Measurements from ENCODE around the gene COL4A3.

COL4A3 gene

GRCh38 chr2:227257820-227258219 lies 93.4 kb downstream of the COL4A3 start:
- Histone ChIP-seq H3K4me3 (ENCODE audit: low read depth, low read length) (no peak overlapping the region), H3K9me3 (no peaks in the 10 kb centered on the region), H3K4me1 (no peaks in the 10 kb centered on the region), H3K36me3 (no peaks in the 10 kb centered on the region), H3K27me3 (0 out of 2 replicates have a peak, but pooled peaks cover 3% of the 10 kb centered on the region)
- TF ChIP-seq CTCF (IDR thresholded peaks at IDR 0.05; ENCODE audit: low read depth, low read length), result no peak
- DNase-seq, result no peak

DNA sequence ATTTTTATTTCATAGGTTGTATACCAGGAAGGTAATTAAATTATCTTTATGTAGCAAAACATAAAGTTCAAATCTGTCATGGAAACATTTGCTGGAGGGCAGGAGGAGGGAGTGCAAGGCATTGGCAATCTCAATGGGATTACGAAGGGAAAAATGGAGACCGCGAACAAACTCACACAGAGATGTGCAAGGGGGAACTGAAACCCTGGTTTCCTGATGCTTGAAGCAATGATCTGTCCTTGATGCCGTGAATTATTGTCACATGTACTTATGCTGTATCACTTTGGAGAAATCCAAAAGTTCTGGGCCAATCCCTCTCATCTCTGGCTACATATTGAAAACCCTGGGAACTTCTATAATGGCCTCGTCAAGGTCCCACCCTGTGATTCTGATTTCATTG lies 95.6 kb downstream of the COL4A3 start:
- Histone ChIP-seq H3K9me3 (no peaks in the 10 kb centered on the region), H3K27me3 (no peaks in the 10 kb centered on the region), H3K4me3 (ENCODE audit: low read depth, low read length) (no peak overlapping the region), H3K4me1 (no peaks in the 10 kb centered on the region), H3K36me3 (no peaks in the 10 kb centered on the region)
- no peak for TF ChIP-seq CTCF (IDR thresholded peaks at IDR 0.05; ENCODE audit: low read depth, low read length)
- DNase-seq, result no peak

- no peaks in the 10 kb centered on the region for H3K9me3 ChIP-seq
- no peaks in the 10 kb centered on the region for H3K4me1 ChIP-seq
- no peak overlapping the region for H3K4me3 ChIP-seq (ENCODE audit: low read depth, low read length)
- TF ChIP-seq CTCF (IDR thresholded peaks at IDR 0.05; ENCODE audit: low read depth, low read length), result no peak
- H3K36me3 ChIP-seq, result no peaks in the 10 kb centered on the region
- H3K27me3 ChIP-seq, result no peaks in the 10 kb centered on the region
- no peak for DNase-seq
Observed at GRCh38 chr2:227267410-227268115, 103.1 kb downstream of the COL4A3 start.

GRCh38 chr2:227280895-227281294 lies 116.5 kb downstream of the COL4A3 start:
- no peaks in the 10 kb centered on the region for H3K9me3 ChIP-seq
- no peak overlapping the region for H3K4me3 ChIP-seq (ENCODE audit: low read depth, low read length)
- no peaks in the 10 kb centered on the region for H3K4me1 ChIP-seq
- no peaks in the 10 kb centered on the region; the same call in 1 of the 2 replicates for H3K27me3 ChIP-seq
- no peak for TF ChIP-seq CTCF (IDR thresholded peaks at IDR 0.05; ENCODE audit: low read depth, low read length)
- DNase-seq, result no peak
- H3K36me3 ChIP-seq, result no peaks in the 10 kb centered on the region

- Histone ChIP-seq H3K9me3 (no peaks in the 10 kb centered on the region), H3K4me1 (no peaks in the 10 kb centered on the region), H3K27me3 (no peaks in the 10 kb centered on the region; the same call in 1 of the 2 replicates), H3K36me3 (no peaks in the 10 kb centered on the region), H3K4me3 (ENCODE audit: low read depth, low read length) (no peak overlapping the region)
- TF ChIP-seq CTCF (IDR thresholded peaks at IDR 0.05; ENCODE audit: low read depth, low read length), result no peak
- DNase-seq, result no peak
Observed at GRCh38 chr2:227285741-227286236, 121.4 kb downstream of the COL4A3 start.

GRCh38 chr2:227287771-227288170 lies 123.3 kb downstream of the COL4A3 start:
- no peak overlapping the region for H3K4me3 ChIP-seq (ENCODE audit: low read depth, low read length)
- DNase-seq, result no peak
- no peaks in the 10 kb centered on the region; the same call in 1 of the 2 replicates for H3K27me3 ChIP-seq
- no peak for TF ChIP-seq CTCF (IDR thresholded peaks at IDR 0.05; ENCODE audit: low read depth, low read length)
- H3K36me3 ChIP-seq, result no peaks in the 10 kb centered on the region
- H3K4me1 ChIP-seq, result no peaks in the 10 kb centered on the region
- no peaks in the 10 kb centered on the region for H3K9me3 ChIP-seq
